PC-3 (cell line): ENCODE measurements around the gene S100A7A. TPM values are rescaled to one million over a fixed set of nuclear protein-coding genes. Genes with fewer than 3 reads are reported as not detected.

ENCODE experiments used
- ATAC-seq: fragments of 200-7000 bp; cut with Tn5 transposase; 2 replicates; pipeline ENCODE4 v1.9.1; 2020; ENCODE audit warnings: mild to moderate bottlenecking, moderate library complexity
- BruUV-seq: library from RNA; stranded (reverse); fragments of 400-500 nt; replicated peaks from 2 replicates; lab custom pipeline; 2021; lab: Mats Ljungman, UMichigan
- CTCF ChIA-PET: fragments of 300-600 bp; sonication (Branson Sonifier 250); formaldehyde crosslinking; loops from one replicate; lab custom pipeline; 2022; ENCODE audit warnings: antibody characterized with exemption; lab: Charles Lee
- POLR2A ChIA-PET: fragments of 300-600 bp; sonication (Branson Sonifier 250); formaldehyde crosslinking; loops from one replicate; lab custom pipeline; 2022; ENCODE audit warnings: antibody characterized with exemption; ENCODE audit not compliant: unreplicated experiment; lab: Charles Lee
- DNase-seq: peaks from one replicate; pipeline ENCODE4 v3.0.0-alpha.2; 2015
- H2AFZ ChIP-seq: fragments of 300-600 bp; sonication (generic); 2 replicates; pipeline ENCODE4 v1.6.0; 2016; ENCODE audit warnings: antibody characterized with exemption, low read length
- H3F3A ChIP-seq: fragments of 300-600 bp; sonication (generic); one replicate; pipeline ENCODE4 v1.6.0; 2017; ENCODE audit warnings: antibody characterized with exemption, low read length, control low read depth, mild to moderate bottlenecking; ENCODE audit not compliant: unreplicated experiment
- H3K27ac ChIP-seq: fragments of 300-600 bp; sonication (generic); 2 replicates; pipeline ENCODE4 v1.5.1; 2016; ENCODE audit warnings: mild to moderate bottlenecking, low read length
- H3K27me3 ChIP-seq: fragments of 300-600 bp; sonication (generic); 2 replicates; pipeline ENCODE4 v1.6.1; 2016; ENCODE audit warnings: low read length, mixed read lengths
- H3K36me3 ChIP-seq: fragments of 300-600 bp; sonication (generic); 2 replicates; pipeline ENCODE4 v1.6.1; 2016; ENCODE audit warnings: low read depth, mixed run types, low read length, mixed read lengths
- H3K4me1 ChIP-seq: fragments of 300-600 bp; sonication (generic); 2 replicates; pipeline ENCODE4 v1.5.1; 2016; ENCODE audit warnings: low read length; ENCODE audit not compliant: insufficient read depth
- H3K4me2 ChIP-seq: fragments of 300-600 bp; sonication (generic); 2 replicates; pipeline ENCODE4 v1.6.0; 2016; ENCODE audit warnings: low read length
- H3K4me3 ChIP-seq: fragments of 300-600 bp; sonication (generic); 2 replicates; pipeline ENCODE4 v1.5.1; 2016; ENCODE audit warnings: mild to moderate bottlenecking, low read length, mixed read lengths
- H3K79me2 ChIP-seq: fragments of 300-600 bp; sonication (generic); 2 replicates; pipeline ENCODE4 v1.6.1; 2017; ENCODE audit warnings: low read length, mixed read lengths
- H3K9ac ChIP-seq: fragments of 300-600 bp; sonication (generic); 2 replicates; pipeline ENCODE4 v1.6.0; 2016; ENCODE audit warnings: mild to moderate bottlenecking, low read length
- H3K9me2 ChIP-seq: fragments of 300-600 bp; sonication (generic); replicated peaks from 2 replicates; pipeline ENCODE4 v1.6.1; 2016; ENCODE audit warnings: mixed run types, low read length, mixed read lengths
- H3K9me3 ChIP-seq: fragments of 300-600 bp; sonication (generic); 2 replicates; pipeline ENCODE4 v1.6.1; 2016; ENCODE audit warnings: low read length, mixed read lengths
- H4K20me1 ChIP-seq: fragments of 300-600 bp; sonication (generic); 2 replicates; pipeline ENCODE4 v1.6.1; 2016; ENCODE audit warnings: low read length, mixed read lengths
- EZH2 ChIP-seq: fragments of 300-600 bp; sonication (generic); IDR thresholded peaks from one replicate; pipeline ENCODE4 v1.6.1; 2017; ENCODE audit warnings: antibody characterized with exemption, mild to moderate bottlenecking, low read length; ENCODE audit not compliant: unreplicated experiment
- EZH2phosphoT487 ChIP-seq: fragments of 300-600 bp; sonication (generic); IDR thresholded peaks from 2 replicates; pipeline ENCODE4 v1.6.1; 2018; ENCODE audit warnings: mild to moderate bottlenecking, antibody characterized with exemption, low read length, borderline replicate concordance
- intact Hi-C: fragments of 100-400 bp; cut with micrococcal nuclease; formaldehyde crosslinking; loops from 2 replicates; pipeline ENCODE4 v1.9.0; 2023
- total RNA-seq: library from RNA; depleted of rRNA; stranded (reverse); fragments of >200 nt; gene quantifications from 2 replicates; pipeline ENCODE4 v1.2.3, GENCODE V29; 2014
- TF ChIP-seq, protein P1 (sequence below): fragments of 300-600 bp; sonication (generic); conservative IDR thresholded peaks from 2 replicates; pipeline ENCODE4 v1.5.1; 2017; ENCODE audit warnings: antibody characterized with exemption, low read depth, mild to moderate bottlenecking, low read length

Gene S100A7A
- total RNA-seq, 1 experiment from 2014 or later, result not detected

DNA sequence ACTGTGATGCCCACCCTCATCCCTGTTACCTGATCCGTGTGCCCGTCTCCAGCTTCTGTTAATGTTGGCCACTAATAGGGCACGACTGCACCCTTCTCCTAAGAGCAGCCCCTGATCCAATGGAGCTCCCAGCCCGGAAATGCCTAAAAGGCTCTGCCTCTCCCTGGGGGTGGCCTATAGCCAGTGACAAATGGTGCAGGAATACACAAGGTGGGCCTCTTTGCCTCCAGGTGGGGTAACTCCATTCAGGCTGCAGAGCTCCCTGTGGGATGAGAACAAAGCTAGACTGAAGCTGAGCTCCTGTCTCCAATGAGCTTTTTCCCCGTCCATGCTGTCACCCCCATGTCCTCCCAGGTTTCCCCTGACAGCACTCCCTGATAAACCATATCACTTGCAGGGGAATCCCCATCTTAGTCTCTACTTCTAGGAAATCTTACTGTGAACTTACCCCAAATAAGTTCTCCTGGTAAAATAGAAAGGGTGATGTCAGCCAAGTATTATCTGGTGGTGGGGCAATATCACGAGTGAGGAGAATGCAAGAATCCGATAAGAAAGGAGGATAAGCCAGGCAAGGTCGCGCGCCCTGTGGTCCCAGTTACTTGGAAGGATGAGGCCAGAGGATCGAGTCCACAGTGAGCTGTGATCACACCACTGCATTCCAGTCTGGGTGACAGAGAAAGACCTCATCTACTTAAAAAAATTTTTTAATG is 18.6 kb downstream of the S100A7A start:
- intact Hi-C loops, result no loop called here
- CTCF ChIA-PET, result no interaction called here
- Histone ChIP-seq H3K9ac (no peak overlapping the region), H3K9me3 (no peaks in the 10 kb centered on the region), H3K9me2 (no peaks in the 10 kb centered on the region), H2AFZ (no peak overlapping the region), H3K27ac (no peak overlapping the region), H3K27me3 (peaks cover 67% of the 10 kb centered on the region), H3K79me2 (no peaks in the 10 kb centered on the region), H3K4me2 (no peak overlapping the region), H3K4me1 (no peaks in the 10 kb centered on the region), H3K36me3 (no peaks in the 10 kb centered on the region), H3F3A (no peaks in the 10 kb centered on the region), H3K4me3 (no peak overlapping the region), H4K20me1 (no peaks in the 10 kb centered on the region)
- ATAC-seq (no peak), DNase-seq (no peak)
- no TSS peak for BruUV-seq
- POLR2A ChIA-PET, result no interaction called here
- no peak for TF ChIP-seq EZH2
- TF ChIP-seq EZH2phosphoT487, result no peak
- TF ChIP-seq, protein P1, sequence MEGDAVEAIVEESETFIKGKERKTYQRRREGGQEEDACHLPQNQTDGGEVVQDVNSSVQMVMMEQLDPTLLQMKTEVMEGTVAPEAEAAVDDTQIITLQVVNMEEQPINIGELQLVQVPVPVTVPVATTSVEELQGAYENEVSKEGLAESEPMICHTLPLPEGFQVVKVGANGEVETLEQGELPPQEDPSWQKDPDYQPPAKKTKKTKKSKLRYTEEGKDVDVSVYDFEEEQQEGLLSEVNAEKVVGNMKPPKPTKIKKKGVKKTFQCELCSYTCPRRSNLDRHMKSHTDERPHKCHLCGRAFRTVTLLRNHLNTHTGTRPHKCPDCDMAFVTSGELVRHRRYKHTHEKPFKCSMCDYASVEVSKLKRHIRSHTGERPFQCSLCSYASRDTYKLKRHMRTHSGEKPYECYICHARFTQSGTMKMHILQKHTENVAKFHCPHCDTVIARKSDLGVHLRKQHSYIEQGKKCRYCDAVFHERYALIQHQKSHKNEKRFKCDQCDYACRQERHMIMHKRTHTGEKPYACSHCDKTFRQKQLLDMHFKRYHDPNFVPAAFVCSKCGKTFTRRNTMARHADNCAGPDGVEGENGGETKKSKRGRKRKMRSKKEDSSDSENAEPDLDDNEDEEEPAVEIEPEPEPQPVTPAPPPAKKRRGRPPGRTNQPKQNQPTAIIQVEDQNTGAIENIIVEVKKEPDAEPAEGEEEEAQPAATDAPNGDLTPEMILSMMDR, result no peak

DNA sequence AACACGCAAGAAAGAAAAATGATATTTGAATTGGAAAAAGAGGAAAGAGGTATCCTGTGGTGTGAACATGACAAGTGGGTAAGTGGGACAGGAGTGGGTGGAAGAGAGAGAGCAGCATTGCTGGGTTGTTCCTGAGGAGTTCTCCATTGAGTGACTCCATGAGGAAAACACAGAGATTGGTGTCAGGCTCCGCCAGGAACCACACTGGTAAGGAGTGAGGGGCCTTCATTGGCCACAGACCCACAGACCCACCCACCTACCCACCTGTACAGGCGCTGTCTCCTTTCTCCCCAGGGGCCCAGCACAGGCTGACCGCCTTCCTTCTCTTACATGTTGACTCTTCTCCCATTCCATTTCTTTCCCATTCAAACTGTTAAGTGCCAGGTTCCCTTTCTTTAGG is 20.9 kb downstream of the S100A7A start:
- Histone ChIP-seq H3K27ac (no peak overlapping the region), H3K4me3 (no peak overlapping the region), H2AFZ (no peak overlapping the region), H3F3A (no peaks in the 10 kb centered on the region), H3K27me3 (peaks cover 67% of the 10 kb centered on the region), H3K9me2 (no peaks in the 10 kb centered on the region), H3K36me3 (no peaks in the 10 kb centered on the region), H3K9me3 (no peaks in the 10 kb centered on the region), H3K4me2 (no peak overlapping the region), H3K4me1 (no peaks in the 10 kb centered on the region), H4K20me1 (no peaks in the 10 kb centered on the region), H3K9ac (no peak overlapping the region), H3K79me2 (no peaks in the 10 kb centered on the region)
- TF ChIP-seq EZH2, result no peak
- TF ChIP-seq, protein P1, result no peak
- BruUV-seq, result no TSS peak
- DNase-seq, result no peak
- CTCF ChIA-PET, result no interaction called here
- POLR2A ChIA-PET, result no interaction called here
- ATAC-seq, result no peak
- intact Hi-C loops, result no loop called here

DNA sequence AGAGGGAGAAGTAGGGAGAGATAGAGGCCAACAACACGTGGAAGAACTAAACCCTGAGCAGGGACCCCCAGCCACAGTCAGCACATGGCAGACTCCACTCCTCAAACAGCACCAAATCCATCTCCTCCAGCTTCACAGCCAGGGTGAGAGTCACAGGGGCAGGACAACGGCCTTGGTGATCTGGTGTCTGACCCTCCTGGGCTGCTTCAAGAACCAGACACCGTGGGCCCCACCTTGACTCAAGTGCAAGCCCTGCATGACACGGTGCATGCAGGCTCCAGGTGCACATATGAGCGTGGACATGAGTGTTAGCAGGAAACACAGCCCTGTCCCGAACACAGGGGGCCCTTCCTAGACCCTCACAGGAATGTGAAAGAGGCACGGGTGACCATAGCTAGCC is 22.3 kb downstream of the S100A7A start:
- DNase-seq, result no peak
- no TSS peak for BruUV-seq
- Histone ChIP-seq H3K9me3 (no peaks in the 10 kb centered on the region), H3K4me1 (no peaks in the 10 kb centered on the region), H3F3A (no peaks in the 10 kb centered on the region), H3K27ac (no peak overlapping the region), H3K79me2 (no peaks in the 10 kb centered on the region), H3K9ac (no peak overlapping the region), H3K36me3 (no peaks in the 10 kb centered on the region), H3K9me2 (no peaks in the 10 kb centered on the region), H3K4me3 (no peak overlapping the region), H3K4me2 (no peak overlapping the region), H3K27me3 (peaks cover 60% of the 10 kb centered on the region), H4K20me1 (no peaks in the 10 kb centered on the region), H2AFZ (no peak overlapping the region)
- ChIA-PET POLR2A (no interaction called here), CTCF (no interaction called here)
- TF ChIP-seq EZH2phosphoT487 (no peak), EZH2 (no peak)
- TF ChIP-seq, protein P1, result no peak
- ATAC-seq, result no peak
- intact Hi-C loops, result no loop called here
